HG02798 (cell line): ENCODE results near the gene ADD1.

ENCODE experiments used
- ATAC-seq: cut with Tn5 transposase; IDR thresholded peaks from one replicate; pipeline ENCODE4 v1.9.1; 2021; ENCODE audit warnings: mild to moderate bottlenecking; ENCODE audit not compliant: unreplicated experiment, poor library complexity

The ADD1 gene

GRCh38 chr4:2874861-2875260 is 31.2 kb downstream of the ADD1 start:
- no peak for ATAC-seq

- ATAC-seq, result no peak
These were observed 31.9 kb downstream of the ADD1 start for GRCh38 chr4:2875556-2875955.

- ATAC-seq, result no peak
These were observed 34.7 kb downstream of the ADD1 start for GRCh38 chr4:2878346-2878745.

GRCh38 chr4:2879026-2879425 is 35.4 kb downstream of the ADD1 start:
- no peak for ATAC-seq

GRCh38 chr4:2881431-2881830 is 37.8 kb downstream of the ADD1 start:
- ATAC-seq, result no peak

GRCh38 chr4:2882341-2882740 is 38.7 kb downstream of the ADD1 start:
- no peak for ATAC-seq

GRCh38 chr4:2886161-2886560 is 42.5 kb downstream of the ADD1 start:
- no peak for ATAC-seq

- no peak for ATAC-seq
These were observed 43.0 kb downstream of the ADD1 start for GRCh38 chr4:2886622-2887021.

GRCh38 chr4:2887343-2887742 is 43.7 kb downstream of the ADD1 start:
- no peak for ATAC-seq

- no peak for ATAC-seq
These were observed 45.2 kb downstream of the ADD1 start for GRCh38 chr4:2888886-2889285.

GRCh38 chr4:2891294-2891693 is 47.6 kb downstream of the ADD1 start:
- ATAC-seq, result no peak

GRCh38 chr4:2893772-2894171 is 50.1 kb downstream of the ADD1 start:
- no peak for ATAC-seq

GRCh38 chr4:2898001-2898400 is 54.4 kb downstream of the ADD1 start:
- no peak for ATAC-seq

- ATAC-seq, result no peak
These were observed 57.1 kb downstream of the ADD1 start for GRCh38 chr4:2900741-2901140.

- no peak for ATAC-seq
These were observed 57.5 kb downstream of the ADD1 start for GRCh38 chr4:2901186-2901585.

GRCh38 chr4:2902126-2902525 is 58.5 kb downstream of the ADD1 start:
- no peak for ATAC-seq

GRCh38 chr4:2905544-2905943 is 61.9 kb downstream of the ADD1 start:
- ATAC-seq, result no peak

GRCh38 chr4:2906218-2906617 is 62.6 kb downstream of the ADD1 start:
- ATAC-seq, result no peak

- no peak for ATAC-seq
These were observed 63.6 kb downstream of the ADD1 start for GRCh38 chr4:2907226-2907625.

GRCh38 chr4:2907706-2908293 is 64.2 kb downstream of the ADD1 start:
- no peak for ATAC-seq

GRCh38 chr4:2908686-2909085 is 65.0 kb downstream of the ADD1 start:
- no peak for ATAC-seq

GRCh38 chr4:2909583-2909982 is 65.9 kb downstream of the ADD1 start:
- ATAC-seq, result no peak

- ATAC-seq, result no peak
These were observed 66.8 kb downstream of the ADD1 start for GRCh38 chr4:2910409-2910808.
